Measurements from ENCODE around the gene TELO2.

Gene TELO2

GRCh38 chr16:1539720-1540555, 46.8 kb downstream of the TELO2 start:
- no peak for DNase-seq

GRCh38 chr16:1540556-1540855, 47.3 kb downstream of the TELO2 start:
- no peak for DNase-seq

- DNase-seq, result no peak
These were observed 48.4 kb downstream of the TELO2 start for GRCh38 chr16:1541293-1542165.

- no peak for DNase-seq
These were observed 49.0 kb downstream of the TELO2 start for GRCh38 chr16:1542166-1542500.

GRCh38 chr16:1542533-1542932, 49.4 kb downstream of the TELO2 start:
- DNase-seq, result no peak

- DNase-seq, result peak; percentile 51
These were observed 50.1 kb downstream of the TELO2 start for GRCh38 chr16:1543085-1543896.

GRCh38 chr16:1545044-1546040, 52.2 kb downstream of the TELO2 start:
- no peak for DNase-seq

- DNase-seq, result no peak
These were observed 53.3 kb downstream of the TELO2 start for GRCh38 chr16:1546430-1546829.

GRCh38 chr16:1548233-1548632, 55.1 kb downstream of the TELO2 start:
- DNase-seq, result no peak

GRCh38 chr16:1548727-1549126, 55.6 kb downstream of the TELO2 start:
- no peak for DNase-seq

GRCh38 chr16:1550069-1550468, 56.9 kb downstream of the TELO2 start:
- DNase-seq, result no peak

- DNase-seq, result no peak
These were observed 57.5 kb downstream of the TELO2 start for GRCh38 chr16:1550696-1551095.

- DNase-seq, result no peak
These were observed 58.0 kb downstream of the TELO2 start for GRCh38 chr16:1551166-1551565.

- DNase-seq, result no peak
These were observed 59.0 kb downstream of the TELO2 start for GRCh38 chr16:1552129-1552528.

GRCh38 chr16:1553946-1554825, 61.0 kb downstream of the TELO2 start:
- no peak for DNase-seq

GRCh38 chr16:1554826-1555445, 61.8 kb downstream of the TELO2 start:
- no peak for DNase-seq

- no peak for DNase-seq
These were observed 63.1 kb downstream of the TELO2 start for GRCh38 chr16:1556254-1556653.

- DNase-seq, result no peak
These were observed 63.9 kb downstream of the TELO2 start for GRCh38 chr16:1557074-1557473.

GRCh38 chr16:1557576-1557975, 64.4 kb downstream of the TELO2 start:
- DNase-seq, result no peak

- peak; percentile 38 for DNase-seq
These were observed 66.4 kb downstream of the TELO2 start for GRCh38 chr16:1559446-1559975.
